GM12878 (cell line): Measurements from ENCODE around the gene FGD3. TPM values are rescaled to one million over a fixed set of nuclear protein-coding genes. Genes with fewer than 3 reads are reported as not detected.

Experiments used
- ATAC-seq: fragments of 200-7000 bp; cut with Tn5 transposase; 3 replicates; pipeline ENCODE4 v1.9.1; 2020; ENCODE audit warnings: mild to moderate bottlenecking, moderate library complexity
- BruUV-seq: library from RNA; stranded (reverse); fragments of 400-500 nt; replicated peaks from 2 replicates; lab custom pipeline; 2021; lab: Mats Ljungman, UMichigan
- CTCF ChIA-PET: fragments of 300-600 bp; sonication (Branson Sonifier 250); formaldehyde crosslinking; extraction: SDS; loops from one replicate; lab custom pipeline; 2021; ENCODE audit warnings: inconsistent platforms; lab: Yijun Ruan, JAX
- POLR2A ChIA-PET: fragments of 350-600 bp; formaldehyde crosslinking; extraction: SDS; loops from one replicate; lab custom pipeline; 2021; ENCODE audit warnings: inconsistent platforms; lab: Charles Lee
- RAD21 ChIA-PET: fragments of 300-600 bp; sonication (Branson Sonifier 250); formaldehyde crosslinking; loops from one replicate; lab custom pipeline; 2023; ENCODE audit warnings: antibody characterized with exemption; ENCODE audit not compliant: unreplicated experiment; lab: Charles Lee
- SMC1A ChIA-PET: fragments of 300-600 bp; sonication (Branson Sonifier 250); formaldehyde crosslinking; loops from one replicate; lab custom pipeline; 2023; ENCODE audit not compliant: unreplicated experiment, uncharacterized antibody; lab: Charles Lee
- DNase-seq: peaks from one replicate; pipeline ENCODE4 v3.0.0-alpha.2; 2011; ENCODE audit warnings: low read depth, low spot score
- FAIRE-seq: peaks from 3 replicates; lab custom pipeline; 2011; peaks lifted over from hg19 to GRCh38; lab: Jason Lieb, UNC
- H2AFZ ChIP-seq: 2 replicates; pipeline ENCODE4 v1.6.0; 2011; ENCODE audit warnings: low read depth, low read length, control low read depth; ENCODE audit not compliant: control insufficient read depth
- H3K27ac ChIP-seq: 2 replicates; pipeline ENCODE4 v1.5.1; 2011; ENCODE audit warnings: control low read depth; ENCODE audit not compliant: control insufficient read depth, insufficient read depth
- H3K27me3 ChIP-seq, 2 experiments: replicated peaks in 1 of 2; 2 replicates each; pipeline versions ENCODE4 v1.6.0 to v1.6.1; 2011; ENCODE audit warnings: low read length in 1 of 2; ENCODE audit not compliant: control insufficient read depth in 2 of 2, insufficient read depth in 2 of 2
- H3K36me3 ChIP-seq, 2 experiments: 2 replicates each; pipeline ENCODE4 v1.5.1; 2011; ENCODE audit warnings: low read length in 1 of 2; ENCODE audit not compliant: control insufficient read depth in 2 of 2, insufficient read depth in 2 of 2
- H3K4me1 ChIP-seq: 2 replicates; pipeline ENCODE4 v1.6.1; 2011; ENCODE audit warnings: mild to moderate bottlenecking, low read length, moderate library complexity, mixed read lengths; ENCODE audit not compliant: control insufficient read depth, insufficient read depth
- H3K4me2 ChIP-seq: 2 replicates; pipeline ENCODE4 v1.6.0; 2011; ENCODE audit warnings: control low read depth; ENCODE audit not compliant: control insufficient read depth, insufficient read depth
- H3K4me3 ChIP-seq: fragments of 200-600 bp; sonication (generic); 2 replicates; pipeline ENCODE4 v1.5.1; 2016
- H3K79me2 ChIP-seq: 2 replicates; pipeline ENCODE4 v1.6.0; 2011; ENCODE audit warnings: low read length; ENCODE audit not compliant: control insufficient read depth, insufficient read depth
- H3K9ac ChIP-seq: 2 replicates; pipeline ENCODE4 v1.8.0; 2011; ENCODE audit warnings: low read length, control low read depth, mixed read lengths; ENCODE audit not compliant: control insufficient read depth, insufficient read depth
- H3K9me3 ChIP-seq: replicated peaks from 3 replicates; pipeline ENCODE4 v1.5.1; 2011; ENCODE audit warnings: mild to moderate bottlenecking, low read length; ENCODE audit not compliant: control insufficient read depth, insufficient read depth
- H4K20me1 ChIP-seq: 2 replicates; pipeline ENCODE4 v1.6.0; 2011; ENCODE audit not compliant: control insufficient read depth, insufficient read depth
- BACH1 ChIP-seq: fragments of 450-650 bp; IDR thresholded peaks from 2 replicates; pipeline ENCODE4 v1.6.1; 2017; ENCODE audit warnings: mild to moderate bottlenecking, borderline replicate concordance
- BRCA1 ChIP-seq: IDR thresholded peaks from 2 replicates; pipeline ENCODE4 v1.6.1; 2011; ENCODE audit warnings: low read depth, low read length, improper control_type of control experiment
- CBX5 ChIP-seq: sonication (generic); IDR thresholded peaks from 2 replicates; pipeline ENCODE4 v1.6.1; 2016; ENCODE audit warnings: low read depth, moderate library complexity, mild to moderate bottlenecking, inconsistent platforms
- EED ChIP-seq: sonication (generic); IDR thresholded peaks from 2 replicates; pipeline ENCODE4 v1.6.1; 2016; ENCODE audit warnings: antibody characterized with exemption, low read depth
- FOXK2 ChIP-seq: fragments of 450-650 bp; IDR thresholded peaks from 2 replicates; pipeline ENCODE4 v1.6.1; 2017; ENCODE audit warnings: mild to moderate bottlenecking, moderate library complexity
- JUND ChIP-seq: IDR thresholded peaks from 2 replicates; pipeline ENCODE4 v1.6.1; 2012; ENCODE audit warnings: low read depth, mild to moderate bottlenecking, low read length, improper control_type of control experiment, moderate library complexity
- MTA2 ChIP-seq: fragments of 450-650 bp; IDR thresholded peaks from 2 replicates; pipeline ENCODE4 v1.6.1; 2016; ENCODE audit warnings: low read depth, mild to moderate bottlenecking, moderate library complexity
- NFYB ChIP-seq: IDR thresholded peaks from 2 replicates; pipeline ENCODE4 v1.6.1; 2011; ENCODE audit warnings: low read depth, mild to moderate bottlenecking, low read length, improper control_type of control experiment, moderate library complexity; ENCODE audit not compliant: insufficient read depth
- NR2C1 ChIP-seq: fragments of 450-650 bp; IDR thresholded peaks from 2 replicates; pipeline ENCODE4 v1.6.1; 2017; ENCODE audit warnings: antibody characterized with exemption, mild to moderate bottlenecking, moderate library complexity
- NR2F1 ChIP-seq: fragments of 450-650 bp; conservative IDR thresholded peaks from 2 replicates; pipeline ENCODE4 v1.6.1; 2017; ENCODE audit warnings: mild to moderate bottlenecking
- PAX5 ChIP-seq: IDR thresholded peaks from 2 replicates; pipeline ENCODE4 v1.6.1; 2011; ENCODE audit warnings: low read depth, low read length, borderline replicate concordance
- PAX8 ChIP-seq: fragments of 450-650 bp; IDR thresholded peaks from 2 replicates; pipeline ENCODE4 v1.6.1; 2017; ENCODE audit warnings: mild to moderate bottlenecking, moderate library complexity
- RAD51 ChIP-seq: fragments of 450-650 bp; IDR thresholded peaks from 2 replicates; pipeline ENCODE4 v1.6.1; 2016; ENCODE audit warnings: moderate library complexity, mild to moderate bottlenecking, inconsistent platforms
- RB1 ChIP-seq: fragments of 450-650 bp; formaldehyde crosslinking; IDR thresholded peaks from 2 replicates; pipeline ENCODE4 v1.6.1; 2017; ENCODE audit warnings: mild to moderate bottlenecking, borderline replicate concordance
- SIN3A ChIP-seq: IDR thresholded peaks from 2 replicates; pipeline ENCODE4 v1.6.1; 2012; ENCODE audit warnings: low read depth, low read length, improper control_type of control experiment
- SMAD5 ChIP-seq: IDR thresholded peaks from 2 replicates; pipeline ENCODE4 v1.6.1; 2016; ENCODE audit warnings: antibody characterized with exemption, low read depth
- SREBF1 ChIP-seq: IDR thresholded peaks from 2 replicates; pipeline ENCODE4 v1.6.1; 2012; ENCODE audit warnings: mild to moderate bottlenecking, low read length
- SUZ12 ChIP-seq: fragments of 200-600 bp; sonication (generic); IDR thresholded peaks from one replicate; pipeline ENCODE4 v1.6.1; 2018; ENCODE audit warnings: antibody characterized with exemption, mild to moderate bottlenecking; ENCODE audit not compliant: unreplicated experiment
- ZBTB33 ChIP-seq: fragments of 450-650 bp; IDR thresholded peaks from 2 replicates; pipeline ENCODE4 v1.6.1; 2017; ENCODE audit warnings: mild to moderate bottlenecking
- WGBS: methylation state at CpG from one replicate; pipeline ENCODE4 v1.1.6; 2016; ENCODE audit warnings: low lambda C conversion rate; ENCODE audit not compliant: insufficient replicate concordance, insufficient coverage; ENCODE audit errors: missing lambda C conversion rate; 5-methylcytosine and 5-hydroxymethylcytosine counted together
- in situ Hi-C: fragments of 300-500 bp; cut with MboI; formaldehyde crosslinking; loops from 9 replicates; pipeline ENCODE4 v1.14.3; 2018; ENCODE audit warnings: mixed read lengths
- intact Hi-C: fragments of 100-400 bp; cut with micrococcal nuclease; formaldehyde crosslinking; loops from one replicate; pipeline ENCODE4 v1.14.2; 2022; ENCODE audit not compliant: unreplicated experiment
- polyA plus RNA-seq, 11 experiments: library from polyadenylated mRNA; depleted of rRNA in 4 of 11; unstranded in 6 of 11; stranded (reverse) in 5 of 11; fragments of >200 nt; fragmentation: Nextera tagmentation in 4 of 11; fragmentation: Illumina TruSeq in 1 of 11; extraction: Ambion mirVana in 4 of 11; extraction: Trizol in 1 of 11; gene quantifications; 1 replicate in 1 of 11; 2 replicates in 10 of 11; pipeline versions ENCODE4 v1.2.1 to v1.2.3, GENCODE V29; 2011 to 2016; ENCODE audit warnings: inconsistent platforms in 2 of 11, missing spikeins in 2 of 11, low read depth in 1 of 11
- total RNA-seq, 4 experiments: library from RNA; depleted of rRNA in 3 of 4; stranded (reverse); fragments of >200 nt in 3 of 4; fragmentation: Illumina TruSeq in 1 of 4; extraction: Trizol in 1 of 4; gene quantifications; 2 replicates each; pipeline versions ENCODE4 v1.2.1 to v1.2.3, GENCODE V29; 2013 to 2021

Gene FGD3
- total and polyA plus RNA-seq, 10 of the 15 experiments (the other 5 are each of a cell fraction or from before 2014, with no cell fraction given), result 0.26 to 18.1 (median 12.4) TPM

DNA sequence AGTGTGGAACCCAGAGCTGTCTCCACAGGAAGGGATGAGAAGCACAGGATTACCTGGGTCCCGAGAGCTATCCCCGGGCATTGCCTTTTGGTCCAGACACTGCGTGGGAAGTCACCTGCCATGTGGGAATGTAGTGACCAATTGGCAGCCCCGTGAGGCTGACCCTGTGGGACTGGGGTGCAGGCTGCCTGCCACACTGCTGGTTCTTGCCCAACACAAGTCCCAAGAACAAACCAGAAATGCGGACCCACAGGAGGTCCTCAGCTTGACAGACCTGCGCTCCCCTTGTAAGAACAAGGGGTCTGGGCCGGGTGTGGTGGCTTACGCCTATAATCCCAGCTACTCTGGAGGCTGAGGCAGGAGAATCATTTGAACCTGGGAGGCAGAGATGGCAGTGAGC, 2.4 kb upstream of the FGD3 start:
- no peaks in the 10 kb centered on the region for H3K36me3 ChIP-seq
- no peak overlapping the region for H3K4me3 ChIP-seq
- no peaks in the 10 kb centered on the region for H3K4me1 ChIP-seq
- TF ChIP-seq SIN3A, result no peak
- TF ChIP-seq SUZ12, result no peak
- no peak for TF ChIP-seq PAX5
- no peak for TF ChIP-seq NFYB
- TF ChIP-seq SMAD5, result no peak
- no peak for TF ChIP-seq FOXK2
- H3K27me3 ChIP-seq, result peaks cover 11 to 16% of the 10 kb centered on the region in 2 experiments
- SMC1A ChIA-PET, result no interaction called here
- RAD21 ChIA-PET, result no interaction called here
- no peak overlapping the region for H2AFZ ChIP-seq
- intact Hi-C loops, result no loop called here
- no peaks in the 10 kb centered on the region for H3K79me2 ChIP-seq
- POLR2A ChIA-PET, result no interaction called here
- no peaks in the 10 kb centered on the region for H4K20me1 ChIP-seq
- ATAC-seq (no peak), DNase-seq (no peak), FAIRE-seq (no peak)
- in situ Hi-C loops, result no loop called here
- no peak overlapping the region for H3K9ac ChIP-seq
- CTCF ChIA-PET, result no interaction called here
- H3K27ac ChIP-seq, result no peak overlapping the region
- no peaks in the 10 kb centered on the region; the same call in 2 of the 3 replicates for H3K9me3 ChIP-seq
- no TSS peak for BruUV-seq
- no peak overlapping the region for H3K4me2 ChIP-seq
- 42% methylated on average over 8 of the region's 8 CpGs for WGBS

DNA sequence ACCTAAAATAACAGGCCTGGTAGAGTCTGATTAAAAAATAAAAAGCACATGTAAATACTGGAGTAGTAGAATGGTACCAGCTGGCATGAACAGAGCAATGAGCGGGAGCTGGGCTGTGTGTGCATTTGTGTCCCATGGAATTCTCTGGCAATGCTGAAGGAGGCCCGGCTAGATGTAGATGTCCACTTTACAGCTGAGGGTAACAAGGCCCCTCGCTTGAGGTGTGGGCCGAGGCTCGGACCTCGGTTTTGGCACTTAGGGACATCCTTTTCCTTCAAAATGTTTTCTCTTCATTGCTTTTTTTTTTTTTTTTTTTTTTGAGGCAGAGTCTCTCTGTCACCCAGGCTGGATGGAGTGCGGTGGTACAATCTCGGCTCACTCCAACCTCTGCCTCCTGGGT, 1.5 kb upstream of the FGD3 start:
- in situ Hi-C loops (no loop called here), intact Hi-C loops (no loop called here)
- H3K9me3 ChIP-seq, result no peaks in the 10 kb centered on the region; the same call in 2 of the 3 replicates
- FAIRE-seq, result no peak
- H4K20me1 ChIP-seq, result no peaks in the 10 kb centered on the region
- no peaks in the 10 kb centered on the region for H3K79me2 ChIP-seq
- no peak overlapping the region for H3K4me3 ChIP-seq
- H3K27me3 ChIP-seq, result peaks cover 11 to 16% of the 10 kb centered on the region in 2 experiments
- no peaks in the 10 kb centered on the region for H3K36me3 ChIP-seq
- ChIA-PET RAD21 (no interaction called here), POLR2A (no interaction called here), SMC1A (no interaction called here), CTCF (no interaction called here)
- no peak for DNase-seq
- no peak overlapping the region for H3K4me2 ChIP-seq
- no peaks in the 10 kb centered on the region for H3K4me1 ChIP-seq
- WGBS, result 43% methylated on average over 8 of the region's 8 CpGs
- H2AFZ ChIP-seq, result no peak overlapping the region
- no peak for ATAC-seq
- BruUV-seq, result no TSS peak
- no peak overlapping the region for H3K9ac ChIP-seq
- H3K27ac ChIP-seq, result no peak overlapping the region
- TF ChIP-seq NR2C1 (no peak), MTA2 (no peak), RB1 (no peak), RAD51 (no peak), PAX8 (no peak), CBX5 (no peak), SREBF1 (no peak), EED (no peak), NR2F1 (no peak), BACH1 (no peak), JUND (no peak), ZBTB33 (no peak), BRCA1 (no peak)
